NCI-H1694 treated with DMSO at 0.1 percent for 48 hours (cell line): Measurements from ENCODE around the gene ATOH1.

ENCODE experiments used
- DNase-seq: peaks from one replicate; lab custom pipeline; 2025; lab: John Stamatoyannopoulos, UW

Gene ATOH1

DNA sequence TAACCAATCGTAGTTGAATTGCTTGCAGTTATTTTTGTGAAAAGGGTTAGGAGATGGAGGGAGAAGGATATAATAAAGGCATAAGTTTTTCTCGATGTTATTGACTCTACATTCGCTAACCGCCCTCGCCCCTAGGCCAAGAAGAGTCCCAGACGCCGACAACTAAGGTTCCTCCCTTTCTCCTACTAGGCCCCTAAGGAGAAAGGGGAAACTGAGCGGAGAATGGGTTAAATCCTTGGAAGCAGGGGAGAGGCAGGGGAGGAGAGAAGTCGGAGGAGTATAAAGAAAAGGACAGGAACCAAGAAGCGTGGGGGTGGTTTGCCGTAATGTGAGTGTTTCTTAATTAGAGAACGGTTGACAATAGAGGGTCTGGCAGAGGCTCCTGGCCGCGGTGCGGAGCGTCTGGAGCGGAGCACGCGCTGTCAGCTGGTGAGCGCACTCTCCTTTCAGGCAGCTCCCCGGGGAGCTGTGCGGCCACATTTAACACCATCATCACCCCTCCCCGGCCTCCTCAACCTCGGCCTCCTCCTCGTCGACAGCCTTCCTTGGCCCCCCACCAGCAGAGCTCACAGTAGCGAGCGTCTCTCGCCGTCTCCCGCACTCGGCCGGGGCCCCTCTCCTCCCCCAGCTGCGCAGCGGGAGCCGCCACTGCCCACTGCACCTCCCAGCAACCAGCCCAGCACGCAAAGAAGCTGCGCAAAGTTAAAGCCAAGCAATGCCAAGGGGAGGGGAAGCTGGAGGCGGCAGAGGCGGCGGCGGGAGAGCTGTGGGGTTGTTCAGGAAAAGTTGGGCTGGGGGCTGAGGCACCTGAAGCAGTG lies 5.9 kb downstream of the ATOH1 start:
- no peak for DNase-seq

DNA sequence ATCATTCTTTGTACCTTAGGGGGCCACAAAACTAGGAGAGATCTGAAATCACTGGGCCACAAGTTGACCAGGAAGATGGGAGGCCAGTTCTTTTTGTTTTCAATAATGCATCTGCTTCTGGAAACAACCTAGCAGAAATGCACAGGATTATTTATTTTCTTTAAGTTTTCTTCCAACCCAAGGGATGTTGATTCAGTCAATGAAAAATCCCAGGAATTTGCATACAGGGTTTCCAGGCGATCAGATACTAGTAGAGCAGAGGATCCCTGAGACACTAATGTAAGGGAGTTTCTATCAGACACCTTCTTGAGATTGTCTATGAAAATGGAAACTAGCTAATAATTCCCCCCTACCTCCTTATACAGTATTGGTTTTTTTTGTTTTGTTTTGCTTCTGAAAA lies 7.4 kb downstream of the ATOH1 start:
- DNase-seq = no peak

- no peak for DNase-seq
Measured at GRCh38 chr4:93839704-93840103, 11.2 kb downstream of the ATOH1 start.

DNA sequence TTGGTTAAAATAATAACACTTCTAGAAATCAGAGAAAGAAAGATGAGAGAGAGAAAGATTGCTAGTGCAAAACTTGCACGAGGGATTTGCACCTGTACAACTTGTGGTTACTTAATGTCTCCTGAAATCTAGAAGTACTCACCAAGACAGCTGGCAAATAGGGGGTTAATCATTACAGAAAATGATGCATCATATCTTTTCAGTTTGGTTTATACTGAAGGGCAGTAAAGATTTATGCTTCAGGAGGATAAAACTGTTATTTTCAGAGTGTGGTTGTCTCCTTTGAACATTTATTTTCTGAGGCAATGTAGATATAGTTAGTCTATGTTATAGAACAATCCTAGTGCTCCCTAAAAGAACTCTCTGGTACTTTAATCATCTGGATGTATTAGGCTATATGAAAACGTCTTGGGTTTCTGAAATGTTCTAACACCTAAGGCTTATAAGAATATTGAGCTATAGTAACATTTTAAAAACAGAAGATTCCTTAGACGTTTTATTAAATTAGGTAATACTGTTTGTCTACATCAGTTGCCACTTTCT lies 13.3 kb downstream of the ATOH1 start:
- no peak for DNase-seq

GRCh38 chr4:93842601-93843252 lies 14.2 kb downstream of the ATOH1 start:
- DNase-seq = no peak

DNA sequence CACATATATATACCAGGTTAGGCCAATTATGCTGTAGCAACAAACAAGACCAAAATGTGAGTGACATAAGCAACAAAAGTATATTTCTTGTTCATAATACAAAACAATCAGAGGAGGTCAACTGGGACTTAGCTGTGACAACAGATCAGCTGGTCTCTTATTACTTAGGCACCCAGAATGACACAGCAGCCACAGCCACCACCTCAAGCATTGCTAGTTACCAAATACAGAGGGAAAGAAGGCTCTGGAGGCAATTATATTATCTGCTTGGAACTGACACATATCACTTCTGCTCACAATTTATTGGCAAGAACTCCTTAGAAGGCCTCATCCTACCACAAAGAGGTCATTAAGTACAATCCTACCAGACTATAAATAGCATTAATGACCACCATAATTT lies 15.2 kb downstream of the ATOH1 start:
- no peak for DNase-seq

DNA sequence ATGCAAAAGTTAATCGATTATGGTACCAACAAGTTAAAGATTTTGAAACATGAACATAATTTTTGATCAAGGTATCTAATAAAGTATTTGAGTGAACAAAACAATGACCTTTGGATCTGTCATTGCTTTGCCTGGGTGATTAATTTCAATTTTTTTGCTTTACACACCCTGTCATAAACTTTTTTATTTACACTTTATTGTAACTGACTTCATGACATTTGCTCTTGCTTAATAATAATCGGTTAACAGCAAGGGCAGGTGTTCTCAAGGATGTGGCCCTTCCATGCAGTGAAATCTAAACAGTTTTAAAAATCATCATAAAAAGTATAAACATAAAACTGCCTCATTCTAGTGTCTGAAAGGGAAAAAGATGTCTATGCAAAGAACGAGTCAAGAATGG lies 24.1 kb downstream of the ATOH1 start:
- no peak for DNase-seq

DNA sequence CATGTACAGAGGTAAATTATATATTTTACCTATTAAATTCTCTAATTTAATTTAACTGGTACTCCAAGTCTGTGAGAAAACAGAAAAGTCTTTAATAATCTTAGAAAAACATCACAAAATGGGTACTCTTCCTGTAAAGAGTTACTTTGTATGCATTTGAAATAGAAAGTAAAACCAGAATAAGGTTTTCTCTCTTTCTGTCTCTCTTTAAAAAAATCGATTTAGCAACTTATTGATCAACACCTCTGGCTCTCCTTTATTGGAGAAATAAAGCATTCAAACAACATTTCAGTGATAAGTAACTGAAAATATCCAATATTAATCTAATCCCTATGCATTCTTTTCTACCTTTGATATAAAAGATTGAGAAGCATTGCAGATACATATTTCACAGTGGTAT lies 27.4 kb downstream of the ATOH1 start:
- DNase-seq = no peak

DNA sequence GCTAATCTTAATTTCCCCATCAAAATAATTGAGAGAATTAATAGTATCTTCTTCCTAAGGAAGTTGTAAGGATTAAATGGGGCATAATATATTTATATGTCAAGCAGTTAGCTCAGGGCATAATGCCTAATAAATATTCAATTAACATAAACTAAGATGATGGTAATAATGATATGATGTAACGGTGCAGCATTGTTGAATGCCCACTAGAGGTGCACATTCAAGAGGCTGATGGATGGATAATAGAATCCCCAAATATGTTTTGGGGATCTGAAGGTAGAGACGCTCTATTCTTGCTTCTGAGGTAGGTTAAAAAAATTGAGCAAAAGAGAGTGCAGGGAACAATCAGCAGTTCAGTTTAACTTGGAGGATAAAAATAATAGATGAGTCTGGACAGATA lies 37.1 kb downstream of the ATOH1 start:
- DNase-seq = no peak

DNA sequence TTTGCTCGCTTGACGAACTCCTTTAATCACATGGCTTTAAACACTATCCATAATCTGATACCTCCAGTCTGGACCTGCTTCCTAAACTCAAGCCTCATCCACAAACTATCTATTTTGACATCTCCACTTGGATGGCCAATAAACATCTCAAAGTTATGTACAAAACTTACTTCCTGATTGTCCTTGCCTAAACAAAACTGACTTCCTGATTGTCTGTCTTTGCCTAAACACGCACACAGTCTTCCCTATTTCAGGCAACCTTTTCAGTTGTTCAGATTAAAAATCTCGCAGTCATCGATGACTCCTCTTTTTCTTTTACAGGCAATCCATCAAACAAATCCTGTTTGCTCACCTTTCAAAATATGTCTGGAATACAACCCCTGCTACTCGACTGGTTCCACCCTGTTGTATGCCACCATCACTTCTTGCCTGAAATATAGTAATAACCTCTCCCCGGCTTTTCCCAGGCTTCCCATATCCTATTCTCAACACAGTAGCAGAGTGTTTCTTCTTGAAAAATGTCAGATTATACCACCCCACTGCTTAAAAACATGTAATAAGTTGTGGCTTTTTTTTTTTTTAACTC lies 39.0 kb downstream of the ATOH1 start:
- no peak for DNase-seq

GRCh38 chr4:93870876-93871458 lies 42.4 kb downstream of the ATOH1 start:
- DNase-seq = no peak

DNA sequence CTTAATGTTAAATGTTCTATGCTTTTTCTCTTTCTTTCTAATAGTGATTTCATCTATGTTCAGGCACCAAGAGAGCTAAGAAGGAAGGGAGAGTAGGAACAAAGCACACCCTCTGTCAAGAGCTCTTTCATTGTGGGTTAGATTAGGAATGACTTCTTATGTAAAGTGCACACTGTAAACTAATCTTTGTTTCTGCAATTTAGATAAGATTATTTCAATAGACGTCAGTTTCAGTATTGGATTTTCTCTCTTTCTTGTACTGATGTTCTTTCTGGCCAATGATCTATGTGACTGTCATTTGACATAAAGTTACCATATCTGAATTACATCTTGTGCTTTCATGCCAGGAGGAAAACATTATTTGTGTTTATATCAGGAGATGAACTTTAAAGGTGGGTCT lies 48.2 kb downstream of the ATOH1 start:
- DNase-seq = no peak

GRCh38 chr4:93878566-93878965 lies 50.0 kb downstream of the ATOH1 start:
- DNase-seq = no peak

DNA sequence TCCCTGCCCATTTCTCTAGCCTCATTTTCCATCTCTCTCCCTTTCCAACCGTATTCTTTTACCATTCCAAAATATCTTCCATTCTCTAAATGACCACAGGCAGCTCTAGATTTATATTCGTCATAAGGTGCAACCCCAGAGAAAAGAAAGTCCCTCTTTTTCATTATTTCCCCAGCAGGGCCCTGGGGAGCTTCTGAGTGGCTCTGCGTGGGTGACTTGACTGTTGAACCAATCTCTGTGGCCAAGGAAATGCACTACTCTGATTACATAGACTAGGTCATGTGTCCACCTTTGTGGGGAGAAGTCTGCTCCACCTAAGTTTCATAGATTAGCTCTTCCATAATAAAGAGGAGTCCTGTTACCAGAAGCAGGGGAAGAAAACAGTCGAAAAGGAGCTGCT lies 51.4 kb downstream of the ATOH1 start:
- DNase-seq = no peak
